Measurements from ENCODE around the gene ANO1.

GRCh38 chr11:70100280-70100603, 22.1 kb downstream of the ANO1 start:
- TF ChIP-seq CTCF (IDR thresholded peaks at IDR 0.05; ENCODE audit: low read depth, low read length, poor library complexity, severe bottlenecking) (no peak), EZH2phosphoT487 (IDR thresholded peaks at IDR 0.05; ENCODE audit: borderline replicate concordance, low read length) (no peak)
